NCI-H774 (cell line): ENCODE measurements around the gene HOXD4.

ENCODE experiments used
- DNase-seq: peaks from one replicate; lab custom pipeline; 2025; lab: John Stamatoyannopoulos, UW

HOXD4 gene

DNA sequence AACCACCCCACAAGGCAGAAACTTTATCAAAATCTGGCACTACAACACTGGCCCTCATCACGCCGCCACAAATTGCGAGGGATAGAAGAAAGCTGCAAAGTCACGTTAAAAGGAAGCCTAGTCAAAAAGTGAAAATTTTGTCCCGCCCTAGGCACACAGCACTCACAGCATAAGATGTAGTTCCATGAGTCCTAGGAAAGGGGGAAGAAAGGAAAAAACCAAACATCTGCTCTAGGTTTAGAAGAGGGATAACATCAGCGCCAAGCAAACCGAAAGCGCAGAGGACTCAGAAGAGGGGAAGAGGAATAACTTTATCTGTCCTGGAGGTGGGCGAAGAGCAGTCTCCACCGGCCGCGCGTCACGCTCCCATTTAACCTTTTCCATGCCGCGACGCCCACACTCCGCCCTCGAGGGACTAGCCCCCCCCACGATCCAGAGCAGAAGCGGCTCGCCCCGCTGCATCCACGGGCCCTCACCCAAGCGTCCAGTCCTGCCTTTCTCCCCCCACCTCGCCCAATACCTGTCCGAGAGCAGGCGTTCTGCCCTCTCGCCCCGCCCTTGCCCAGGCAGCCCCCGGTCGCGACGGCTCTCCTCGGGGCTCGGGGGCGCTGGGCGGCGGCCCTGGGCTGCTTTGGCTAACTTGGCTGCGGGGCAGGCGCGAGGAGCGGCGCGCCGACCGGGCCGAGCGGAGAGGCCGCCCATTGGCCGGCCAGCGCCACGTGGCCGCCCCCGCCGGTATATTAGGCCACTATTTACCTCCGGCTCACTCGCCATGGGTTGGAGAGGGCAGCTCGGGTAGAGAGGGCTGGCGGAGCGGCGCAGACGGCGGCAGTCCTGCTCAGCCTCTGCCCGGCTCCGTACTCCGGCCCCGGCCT is 36.8 kb downstream of the HOXD4 start, which contains the start of gene HOXD1:
Gene HOXD1 (plus strand): TSS at position 770 of the 875 bp plus-strand sequence. CDS start 134 bp downstream, outside the sequence.
- DNase-seq: peak; percentile 75

DNA sequence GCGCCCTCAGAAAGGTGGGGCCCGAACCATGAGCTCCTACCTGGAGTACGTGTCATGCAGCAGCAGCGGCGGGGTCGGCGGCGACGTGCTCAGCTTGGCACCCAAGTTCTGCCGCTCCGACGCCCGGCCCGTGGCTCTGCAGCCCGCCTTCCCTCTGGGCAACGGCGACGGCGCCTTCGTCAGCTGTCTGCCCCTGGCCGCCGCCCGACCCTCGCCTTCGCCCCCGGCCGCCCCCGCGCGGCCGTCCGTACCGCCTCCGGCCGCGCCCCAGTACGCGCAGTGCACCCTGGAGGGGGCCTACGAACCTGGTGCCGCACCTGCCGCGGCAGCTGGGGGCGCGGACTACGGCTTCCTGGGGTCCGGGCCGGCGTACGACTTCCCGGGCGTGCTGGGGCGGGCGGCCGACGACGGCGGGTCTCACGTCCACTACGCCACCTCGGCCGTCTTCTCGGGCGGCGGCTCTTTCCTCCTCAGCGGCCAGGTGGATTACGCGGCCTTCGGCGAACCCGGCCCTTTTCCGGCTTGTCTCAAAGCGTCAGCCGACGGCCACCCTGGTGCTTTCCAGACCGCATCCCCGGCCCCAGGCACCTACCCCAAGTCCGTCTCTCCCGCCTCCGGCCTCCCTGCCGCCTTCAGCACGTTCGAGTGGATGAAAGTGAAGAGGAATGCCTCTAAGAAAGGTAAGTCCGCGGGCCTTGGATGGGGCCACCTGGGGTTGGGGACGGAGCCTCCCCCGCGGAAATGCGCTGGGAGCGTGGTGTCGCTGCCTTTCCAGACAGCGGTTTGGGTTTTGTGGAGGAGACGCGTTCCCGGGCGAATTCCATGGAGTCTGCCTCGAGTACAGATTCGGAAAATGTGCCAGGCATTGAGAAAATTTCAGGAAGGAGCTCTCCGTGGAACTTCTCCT is 37.7 kb downstream of the HOXD4 start:
- DNase-seq: no peak

DNA sequence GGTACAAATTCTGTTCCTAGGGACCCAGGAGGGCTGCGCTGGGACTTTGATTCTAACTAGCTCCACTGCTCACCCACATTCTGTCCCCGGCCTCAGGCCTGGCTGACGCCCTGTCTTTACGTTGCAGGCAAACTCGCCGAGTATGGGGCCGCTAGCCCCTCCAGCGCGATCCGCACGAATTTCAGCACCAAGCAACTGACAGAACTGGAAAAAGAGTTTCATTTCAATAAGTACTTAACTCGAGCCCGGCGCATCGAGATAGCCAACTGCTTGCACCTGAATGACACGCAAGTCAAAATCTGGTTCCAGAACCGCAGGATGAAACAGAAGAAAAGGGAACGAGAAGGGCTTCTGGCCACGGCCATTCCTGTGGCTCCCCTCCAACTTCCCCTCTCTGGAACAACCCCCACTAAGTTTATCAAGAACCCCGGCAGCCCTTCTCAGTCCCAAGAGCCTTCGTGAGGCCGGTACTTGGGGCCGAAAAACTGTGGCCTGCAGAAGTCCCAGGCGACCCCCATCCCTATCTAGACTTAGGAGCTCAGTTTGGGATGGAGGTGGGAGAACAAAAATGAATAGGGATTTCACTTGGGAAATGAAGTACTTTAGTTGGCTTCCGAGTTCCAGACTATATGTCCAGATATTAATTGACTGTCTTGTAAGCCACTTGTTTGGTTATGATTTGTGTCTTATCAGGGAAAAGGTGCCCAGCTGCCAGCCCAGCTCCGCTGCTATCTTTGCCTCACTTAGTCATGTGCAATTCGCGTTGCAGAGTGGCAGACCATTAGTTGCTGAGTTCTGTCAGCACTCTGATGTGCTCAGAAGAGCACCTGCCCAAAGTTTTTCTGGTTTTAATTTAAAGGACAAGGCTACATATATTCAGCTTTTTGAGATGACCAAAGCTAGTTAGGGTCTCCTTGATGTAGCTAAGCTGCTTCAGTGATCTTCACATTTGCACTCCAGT is 38.6 kb downstream of the HOXD4 start:
- DNase-seq: no peak

DNA sequence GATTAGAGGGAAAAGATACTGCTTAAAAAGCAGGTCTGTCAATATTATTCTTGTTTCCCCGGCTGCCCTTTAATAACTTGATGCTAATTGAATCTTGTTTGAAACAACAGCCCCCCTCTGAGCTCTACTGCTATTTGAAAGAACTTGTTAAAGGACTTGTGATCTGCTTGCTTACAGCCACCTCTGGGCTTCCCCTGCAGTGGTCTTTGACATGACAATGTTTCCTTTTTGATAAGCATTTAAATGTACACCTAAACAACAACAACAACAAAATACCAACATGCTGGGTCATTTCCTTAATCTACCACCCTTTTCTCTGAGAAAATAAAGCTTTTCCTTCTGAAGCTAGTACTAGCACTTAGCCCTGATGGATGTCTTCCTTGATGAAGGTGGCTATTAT is 41.0 kb downstream of the HOXD4 start:
- no peak for DNase-seq

DNA sequence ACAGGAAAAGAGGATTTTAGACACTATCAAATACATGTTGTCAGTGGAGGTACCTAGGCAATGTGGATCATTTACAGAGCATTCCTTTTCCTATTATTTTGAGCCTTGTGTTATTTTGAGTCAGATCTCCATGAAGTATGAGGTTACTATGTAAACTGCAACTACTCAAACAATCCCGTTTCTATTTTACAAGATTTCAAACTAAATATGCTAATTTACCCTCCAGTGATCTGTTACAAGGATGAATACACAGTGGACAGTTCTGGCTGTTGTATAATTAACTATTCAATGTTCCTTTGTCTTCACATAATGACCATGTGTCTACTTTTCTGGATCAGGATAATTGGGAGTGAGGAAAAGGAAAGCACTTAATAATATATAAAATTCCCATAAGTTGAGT is 41.7 kb downstream of the HOXD4 start:
- no peak for DNase-seq

DNA sequence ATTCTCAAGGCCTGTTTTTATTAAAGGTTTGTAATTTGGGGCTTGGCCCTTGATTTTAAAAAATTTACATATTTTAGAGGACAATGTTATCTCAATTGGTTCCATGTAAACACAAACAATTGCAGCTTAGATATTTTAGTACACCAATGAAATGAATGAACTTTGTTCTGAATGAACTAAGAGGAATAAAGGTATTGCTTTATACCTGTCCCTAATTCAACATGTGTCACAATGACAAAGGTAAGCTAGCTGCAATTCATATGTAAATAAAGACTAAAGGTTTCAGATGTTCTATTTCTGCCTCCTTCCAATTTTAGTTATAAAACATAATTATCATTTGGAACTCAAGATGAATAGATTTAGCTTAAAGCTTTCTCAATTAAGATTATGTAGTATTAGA is 48.6 kb downstream of the HOXD4 start:
- no peak for DNase-seq

DNA sequence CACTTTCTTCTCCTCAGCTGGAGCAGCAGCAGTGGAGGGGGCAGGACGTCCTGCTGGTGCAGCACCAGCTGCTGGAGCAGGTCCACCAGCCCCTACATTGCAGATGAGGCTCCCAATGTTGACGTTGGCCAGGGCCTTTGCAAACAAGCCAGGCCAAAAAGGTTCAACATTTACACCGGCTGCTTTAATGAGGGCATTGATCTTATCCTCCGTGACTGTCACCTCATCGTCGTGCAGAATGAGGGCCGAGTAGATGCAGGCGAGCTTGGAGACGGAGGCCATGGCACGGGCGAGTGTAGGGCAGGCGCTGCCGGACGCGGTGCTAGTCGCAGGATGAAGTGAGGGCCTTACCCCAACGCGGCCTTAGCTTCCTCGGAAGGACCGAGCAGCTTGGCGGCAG is 49.6 kb downstream of the HOXD4 start:
- no peak for DNase-seq

DNA sequence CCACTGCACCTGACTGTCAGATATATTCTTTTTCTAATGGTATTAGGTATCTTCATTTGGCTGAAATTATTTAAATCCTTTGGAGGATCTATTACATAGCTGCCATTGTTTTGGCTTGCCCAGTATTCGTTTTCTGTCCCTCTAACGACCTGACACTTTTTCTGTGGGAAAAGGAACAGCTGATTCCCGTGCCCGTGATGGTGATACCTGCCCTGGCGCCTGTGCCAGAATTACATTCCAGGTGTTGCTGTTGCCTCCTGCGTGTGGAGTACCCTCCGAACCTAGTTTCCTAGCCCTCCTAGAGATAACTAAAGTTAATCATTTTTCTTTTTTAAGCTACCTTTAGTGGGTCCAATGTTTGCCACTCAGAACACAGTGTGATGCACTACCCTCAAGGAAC is 51.1 kb downstream of the HOXD4 start:
- no peak for DNase-seq
